A549 (cell line): ENCODE results near the gene MYOZ3. TPM values are rescaled to one million over a fixed set of nuclear protein-coding genes. Genes with fewer than 3 reads are reported as not detected.

ENCODE experiments used
- ATAC-seq, 2 experiments: fragments of 200-7000 bp in 1 of 2; fragments of >200 bp in 1 of 2; cut with Nextera tagmentation in 1 of 2; cut with Tn5 transposase in 1 of 2; 3 replicates each; pipeline versions ENCODE4 v1.8.0 to v1.9.1; 2018 to 2020; ENCODE audit warnings: mild to moderate bottlenecking in 1 of 2, moderate library complexity in 1 of 2
- CTCF ChIA-PET: fragments of 300-600 bp; sonication (Branson Sonifier 250); formaldehyde crosslinking; extraction: SDS; loops from one replicate; lab custom pipeline; 2021; ENCODE audit warnings: antibody characterized with exemption, inconsistent platforms; lab: Yijun Ruan, JAX
- POLR2A ChIA-PET: fragments of 350-600 bp; formaldehyde crosslinking; extraction: SDS; loops from one replicate; lab custom pipeline; 2021; ENCODE audit warnings: antibody characterized with exemption, inconsistent platforms; lab: Yijun Ruan, JAX
- DNase-seq, 2 experiments: peaks; one replicate each; pipeline versions ENCODE4 v3.0.0 to v3.0.0-alpha.2; 2011 to 2016; ENCODE audit warnings: low read depth in 1 of 2, low spot score in 1 of 2
- FAIRE-seq: peaks from 2 replicates; lab custom pipeline; 2011; peaks lifted over from hg19 to GRCh38; lab: Jason Lieb, UNC
- H3K27ac ChIP-seq, 2 experiments: fragments of >200 bp; sonication (Bioruptor Twin); formaldehyde crosslinking; 3 replicates each; pipeline ENCODE4 v1.5.1; 2016 to 2017
- H3K4me1 ChIP-seq: fragments of >200 bp; sonication (Bioruptor Twin); formaldehyde crosslinking; 3 replicates; pipeline ENCODE4 v1.6.1; 2016
- H3K4me2 ChIP-seq: fragments of >200 bp; sonication (Bioruptor Twin); formaldehyde crosslinking; 3 replicates; pipeline ENCODE4 v1.6.1; 2016
- H3K4me3 ChIP-seq: fragments of >200 bp; sonication (Bioruptor Twin); formaldehyde crosslinking; 3 replicates; pipeline ENCODE4 v1.5.1; 2016
- H3K9me3 ChIP-seq: fragments of >200 bp; sonication (Bioruptor Twin); formaldehyde crosslinking; 3 replicates; pipeline ENCODE4 v1.6.1; 2016
- BHLHE40 ChIP-seq: IDR thresholded peaks from 2 replicates; pipeline ENCODE4 v1.6.1; 2012; ENCODE audit warnings: low read depth, low read length, inconsistent platforms
- CBX2 ChIP-seq: fragments of 200-600 bp; sonication (generic); IDR thresholded peaks from 2 replicates; pipeline ENCODE4 v1.6.1; 2016; ENCODE audit warnings: low read depth, mild to moderate bottlenecking, borderline replicate concordance
- CBX8 ChIP-seq: fragments of 200-600 bp; sonication (generic); IDR thresholded peaks from 2 replicates; pipeline ENCODE4 v1.6.1; 2016
- E2F6 ChIP-seq: IDR thresholded peaks from 2 replicates; pipeline ENCODE4 v1.6.1; 2012; ENCODE audit warnings: low read depth, borderline replicate concordance
- EHF ChIP-seq: fragments of 250-450 bp; sonication (Bioruptor Pico); IDR thresholded peaks from 2 replicates; pipeline ENCODE4 v1.5.0; 2020; ENCODE audit warnings: mild to moderate bottlenecking
- EHMT2 ChIP-seq: fragments of 200-600 bp; sonication (generic); IDR thresholded peaks from 2 replicates; pipeline ENCODE4 v1.6.1; 2016; ENCODE audit warnings: antibody characterized with exemption, low read depth, mild to moderate bottlenecking, moderate library complexity
- EP300 ChIP-seq, 2 experiments: fragments of >200 bp; sonication (Bioruptor Twin); formaldehyde crosslinking; IDR thresholded peaks; 2 replicates in 1 of 2; 3 replicates in 1 of 2; pipeline ENCODE4 v1.6.1; 2016 to 2017
- ESRRA ChIP-seq: fragments of 150-350 bp; IDR thresholded peaks from 2 replicates; pipeline ENCODE4 v1.6.1; 2014; ENCODE audit warnings: mild to moderate bottlenecking, low read length, borderline replicate concordance
- FOSL2 ChIP-seq, 2 experiments: fragments of 450-650 bp in 1 of 2; fragments of >200 bp in 1 of 2; sonication (Bioruptor Twin) in 1 of 2; formaldehyde crosslinking; IDR thresholded peaks; 2 replicates each; pipeline versions ENCODE4 v1.5.0 to v1.6.1; 2016 to 2020; ENCODE audit warnings: mild to moderate bottlenecking in 1 of 2, moderate library complexity in 1 of 2
- HOXA7 ChIP-seq: fragments of 250-450 bp; sonication (Bioruptor Pico); IDR thresholded peaks from 2 replicates; pipeline ENCODE4 v1.5.0; 2020; ENCODE audit warnings: mild to moderate bottlenecking, moderate library complexity
- JUNB ChIP-seq: fragments of >200 bp; sonication (Bioruptor Twin); formaldehyde crosslinking; IDR thresholded peaks from 2 replicates; pipeline ENCODE4 v1.6.1; 2016
- MAFK ChIP-seq: fragments of 450-650 bp; IDR thresholded peaks from 2 replicates; pipeline ENCODE4 v1.6.1; 2014; ENCODE audit not compliant: partially characterized antibody
- MAX ChIP-seq: IDR thresholded peaks from 2 replicates; pipeline ENCODE4 v1.6.1; 2012
- MAZ ChIP-seq: fragments of 150-350 bp; IDR thresholded peaks from 2 replicates; pipeline ENCODE4 v1.6.1; 2014; ENCODE audit warnings: antibody characterized with exemption, low read depth, low read length, borderline replicate concordance
- NPAS2 ChIP-seq: fragments of 250-450 bp; sonication (Bioruptor Pico); IDR thresholded peaks from 2 replicates; pipeline ENCODE4 v1.8.0; 2022; ENCODE audit warnings: mild to moderate bottlenecking, moderate library complexity, borderline replicate concordance
- PBX3 ChIP-seq: IDR thresholded peaks from 2 replicates; pipeline ENCODE4 v1.6.1; 2012
- POLR2AphosphoS2 ChIP-seq: conservative IDR thresholded peaks from 2 replicates; pipeline ENCODE4 v1.6.1; 2012; ENCODE audit warnings: low read length, improper control_type of control experiment, inconsistent platforms
- RARB ChIP-seq: fragments of 250-450 bp; sonication (Bioruptor Pico); IDR thresholded peaks from 2 replicates; pipeline ENCODE4 v1.8.0; 2021; ENCODE audit warnings: mild to moderate bottlenecking, moderate library complexity
- RCOR1 ChIP-seq: fragments of 150-350 bp; IDR thresholded peaks from 2 replicates; pipeline ENCODE4 v1.6.1; 2014; ENCODE audit warnings: antibody characterized with exemption, low read length, low read depth
- RFX5 ChIP-seq: fragments of 450-650 bp; IDR thresholded peaks from 2 replicates; pipeline ENCODE4 v1.7.1; 2014; ENCODE audit warnings: antibody characterized with exemption, mild to moderate bottlenecking, moderate library complexity
- TFCP2L1 ChIP-seq: fragments of 250-450 bp; sonication (Bioruptor Pico); IDR thresholded peaks from 2 replicates; pipeline ENCODE4 v1.5.0; 2021; ENCODE audit warnings: mild to moderate bottlenecking
- TP53 ChIP-seq: fragments of 250-450 bp; sonication (Bioruptor Pico); IDR thresholded peaks from 2 replicates; pipeline ENCODE4 v1.5.0; 2021; ENCODE audit warnings: mild to moderate bottlenecking, moderate library complexity
- ZFP36 ChIP-seq: fragments of 450-650 bp; IDR thresholded peaks from 2 replicates; pipeline ENCODE4 v1.6.1; 2014; ENCODE audit warnings: borderline replicate concordance; ENCODE audit not compliant: partially characterized antibody
- ZNF302 ChIP-seq: fragments of 250-450 bp; sonication (Bioruptor Pico); IDR thresholded peaks from 2 replicates; pipeline ENCODE4 v1.9.0; 2021; ENCODE audit warnings: inconsistent platforms, mild to moderate bottlenecking, moderate library complexity
- ZSCAN20 ChIP-seq: fragments of 250-450 bp; sonication (Bioruptor Pico); IDR thresholded peaks from 2 replicates; pipeline ENCODE4 v1.8.0; 2022; ENCODE audit warnings: mild to moderate bottlenecking, moderate library complexity
- WGBS: methylation state at CpG from one replicate; pipeline ENCODE4 v1.1.6; 2017; ENCODE audit errors: missing lambda C conversion rate; 5-methylcytosine and 5-hydroxymethylcytosine counted together
- polyA minus RNA-seq: library from RNA; depleted of rRNA, polyadenylated mRNA; stranded (reverse); fragments of >200 nt; gene quantifications from 2 replicates; pipeline ENCODE4 v1.2.3, GENCODE V29; 2011; rRNA and poly(A)+ RNA removed
- polyA plus RNA-seq, 4 experiments: library from polyadenylated mRNA; depleted of rRNA in 3 of 4; stranded (reverse); fragments of >200 nt; fragmentation: RNase III in 1 of 4; extraction: RNeasy Plus Mini Kit Qiagen cat#74134 plus additional on column Dnase treatment in 1 of 4; gene quantifications; 2 replicates in 3 of 4; 3 replicates in 1 of 4; pipeline ENCODE4 v1.2.3, GENCODE V29; 2011 to 2017
- TF ChIP-seq, protein P1 (sequence below): fragments of >200 bp; sonication (Bioruptor Twin); formaldehyde crosslinking; IDR thresholded peaks from 3 replicates; pipeline ENCODE4 v1.5.1; 2016
- TF ChIP-seq, protein P2 (sequence below): fragments of 250-450 bp; sonication (Bioruptor Pico); IDR thresholded peaks from 2 replicates; pipeline ENCODE4 v1.5.0; 2021; ENCODE audit warnings: mild to moderate bottlenecking, moderate library complexity, borderline replicate concordance

The MYOZ3 gene
- polyA plus RNA-seq (2011; rRNA removed) (0.06 and 0.13 TPM in 2 replicates), polyA plus RNA-seq (2017; fragmentation: RNase III; extraction: RNeasy Plus Mini Kit Qiagen cat#74134 plus additional on column Dnase treatment) (0.07 to 0.12 TPM (median 0.09 TPM) in 3 replicates), polyA minus RNA-seq (0.04 TPM in 1 of 2 replicates, not detected in the other)
- polyA plus RNA-seq (2012; cell fraction: cytosol; rRNA removed): 0.06 and 0.07 TPM in 2 replicates
- 0.04 and 0.18 TPM in 2 replicates for polyA plus RNA-seq (2012; cell fraction: nucleus; rRNA removed)

DNA sequence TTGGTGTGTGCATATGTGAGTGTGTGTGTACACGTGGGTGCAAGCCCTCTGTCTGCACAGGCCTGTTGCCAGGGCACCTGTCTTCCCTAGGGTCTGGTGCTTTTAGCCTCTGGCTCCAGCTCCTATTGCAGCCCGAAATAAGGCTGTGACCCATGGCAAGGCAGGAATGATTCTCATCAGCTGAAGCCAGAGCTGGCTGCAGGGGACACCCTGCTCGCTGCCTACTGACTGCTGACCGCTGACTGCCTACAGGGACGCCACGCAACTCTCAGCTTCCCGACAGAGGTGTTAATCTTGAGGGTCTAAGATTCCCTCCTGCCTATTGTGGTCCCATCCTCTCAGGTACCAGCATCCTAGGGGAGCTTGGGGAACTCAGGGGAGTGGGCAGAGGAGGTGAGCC, at the start of gene MYOZ3:
TSS of gene MYOZ3 (plus strand) at position 166 of the 400 bp plus-strand sequence. CDS start 1,691 bp downstream, outside the sequence.
- TF ChIP-seq RCOR1 (no peak), EP300 (IDR thresholded peaks at IDR 0.05) (no peak), NPAS2 (CRISPR knock-in tag) (no peak), MAX (no peak), HOXA7 (CRISPR knock-in tag) (no peak), POLR2AphosphoS2 (no peak), TP53 (CRISPR knock-in tag) (no peak), ZSCAN20 (no peak), RFX5 (no peak), ESRRA (no peak)
- H3K4me1 ChIP-seq: peaks cover 20% of the 10 kb centered on the region
- ChIA-PET CTCF (interaction anchor here (0.6 to 11.2 kb wide), 9 partner anchors 10 to 201 kb away, joined by 3 to 143 read pairs (median 4); partner anchors contain the start of genes RBM22, SMIM3 and SYNPO), POLR2A (no interaction called here)
- H3K9me3 ChIP-seq: no peaks in the 10 kb centered on the region
- ATAC-seq: no peak
- H3K4me2 ChIP-seq: no peak within 1 kb of the TSS
- 70% methylated on average over 7 of the region's 7 CpGs for WGBS
- no peak for FAIRE-seq
- no peak within 1 kb of the TSS for H3K4me3 ChIP-seq
- H3K27ac ChIP-seq: 0 out of 6 replicates have a peak within 1 kb of the TSS, but pooled peaks of 1 of the 2 experiments have one; percentile 23
- DNase-seq: no peak

GRCh38 chr5:150612405-150612804, 48.6 kb upstream of the MYOZ3 start:
- Histone ChIP-seq H3K9me3 (no peaks in the 10 kb centered on the region), H3K4me3 (no peak overlapping the region), H3K4me2 (no peak overlapping the region)
- WGBS: 83% methylated on average over 4 of the region's 4 CpGs
- no peak for DNase-seq
- POLR2A ChIA-PET: no interaction called here
- no peak for FAIRE-seq
- TF ChIP-seq EHMT2 (no peak), ZSCAN20 (no peak), HOXA7 (CRISPR knock-in tag) (no peak), JUNB (no peak), MAZ (no peak), ESRRA (no peak), FOSL2 (IDR thresholded peaks at IDR 0.05) (no peak), FOSL2 (CRISPR knock-in tag; IDR thresholded peaks at IDR 0.05) (no peak), E2F6 (no peak), TP53 (CRISPR knock-in tag) (no peak), NPAS2 (CRISPR knock-in tag) (no peak), RARB (CRISPR knock-in tag) (no peak), BHLHE40 (no peak), CBX8 (no peak), CBX2 (no peak), ZFP36 (no peak), EP300 (IDR thresholded peaks at IDR 0.05) (no peak), MAFK (no peak)
- TF ChIP-seq, all 56 proteins: peak for 0
- no peak for ATAC-seq
- peaks cover 14% of the 10 kb centered on the region; the same call in 2 of the 3 replicates for H3K4me1 ChIP-seq
- no peak overlapping the region for H3K27ac ChIP-seq
- CTCF ChIA-PET: interaction anchor here (0.6 to 1.6 kb wide), 3 partner anchors 9 to 90 kb away, joined by 3 read pairs; no protein-coding TSS in a partner anchor

DNA sequence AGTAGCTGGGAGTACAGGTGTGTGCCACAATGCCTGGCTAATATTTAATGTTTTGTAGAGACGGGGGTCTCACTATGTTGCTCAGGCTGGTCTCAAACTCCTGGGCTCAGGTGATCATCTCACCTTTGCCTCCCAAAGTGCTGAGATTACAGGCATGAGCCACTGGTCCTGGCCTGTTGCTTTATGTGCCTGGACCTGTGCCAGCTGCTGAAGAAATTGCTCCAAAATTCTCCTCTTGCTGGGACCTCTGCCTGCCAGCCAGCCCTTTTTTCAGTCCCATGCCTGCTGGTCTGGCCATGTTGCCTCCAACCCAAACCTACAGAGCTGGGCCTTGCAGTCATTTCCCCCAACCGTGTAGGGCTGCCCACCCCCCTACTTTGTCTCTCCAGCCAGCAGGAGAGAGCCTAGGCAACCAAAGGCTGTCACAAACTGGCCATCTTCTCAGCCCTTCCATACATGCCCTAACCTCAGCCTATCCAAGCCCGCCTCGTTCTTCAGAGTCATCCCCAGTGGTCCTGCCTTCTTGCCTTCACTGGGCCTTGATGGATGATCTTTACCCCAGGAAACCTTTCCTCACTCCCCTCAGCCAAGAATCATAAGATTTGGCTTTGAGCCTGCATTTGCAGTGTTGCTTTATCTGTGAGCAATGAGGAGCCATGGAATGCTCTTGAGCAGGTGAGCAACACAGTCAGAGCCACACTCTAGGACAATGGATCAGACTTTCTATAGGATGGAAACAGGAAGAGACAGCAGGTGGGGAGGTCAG, 48.0 kb upstream of the MYOZ3 start:
- H3K4me3 ChIP-seq: no peak overlapping the region
- H3K4me2 ChIP-seq: no peak overlapping the region
- H3K27ac ChIP-seq: no peak overlapping the region
- ChIA-PET POLR2A (no interaction called here), CTCF (interaction anchor here (0.8 to 1.6 kb wide), 2 partner anchors 10 to 90 kb away, joined by 3 read pairs; no protein-coding TSS in a partner anchor)
- WGBS: 80% methylated on average over 4 of the region's 4 CpGs
- H3K4me1 ChIP-seq: peaks cover 14% of the 10 kb centered on the region; the same call in 2 of the 3 replicates
- no peaks in the 10 kb centered on the region for H3K9me3 ChIP-seq
- no peak for DNase-seq
- ATAC-seq: no peak
- no peak for FAIRE-seq
- TF ChIP-seq, protein P1, sequence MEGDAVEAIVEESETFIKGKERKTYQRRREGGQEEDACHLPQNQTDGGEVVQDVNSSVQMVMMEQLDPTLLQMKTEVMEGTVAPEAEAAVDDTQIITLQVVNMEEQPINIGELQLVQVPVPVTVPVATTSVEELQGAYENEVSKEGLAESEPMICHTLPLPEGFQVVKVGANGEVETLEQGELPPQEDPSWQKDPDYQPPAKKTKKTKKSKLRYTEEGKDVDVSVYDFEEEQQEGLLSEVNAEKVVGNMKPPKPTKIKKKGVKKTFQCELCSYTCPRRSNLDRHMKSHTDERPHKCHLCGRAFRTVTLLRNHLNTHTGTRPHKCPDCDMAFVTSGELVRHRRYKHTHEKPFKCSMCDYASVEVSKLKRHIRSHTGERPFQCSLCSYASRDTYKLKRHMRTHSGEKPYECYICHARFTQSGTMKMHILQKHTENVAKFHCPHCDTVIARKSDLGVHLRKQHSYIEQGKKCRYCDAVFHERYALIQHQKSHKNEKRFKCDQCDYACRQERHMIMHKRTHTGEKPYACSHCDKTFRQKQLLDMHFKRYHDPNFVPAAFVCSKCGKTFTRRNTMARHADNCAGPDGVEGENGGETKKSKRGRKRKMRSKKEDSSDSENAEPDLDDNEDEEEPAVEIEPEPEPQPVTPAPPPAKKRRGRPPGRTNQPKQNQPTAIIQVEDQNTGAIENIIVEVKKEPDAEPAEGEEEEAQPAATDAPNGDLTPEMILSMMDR: no peak
- TF ChIP-seq TFCP2L1 (CRISPR knock-in tag) (no peak), PBX3 (no peak), CBX2 (no peak), EHMT2 (no peak), ZNF302 (CRISPR knock-in tag) (no peak), EHF (CRISPR knock-in tag) (no peak)
- TF ChIP-seq, protein P2, sequence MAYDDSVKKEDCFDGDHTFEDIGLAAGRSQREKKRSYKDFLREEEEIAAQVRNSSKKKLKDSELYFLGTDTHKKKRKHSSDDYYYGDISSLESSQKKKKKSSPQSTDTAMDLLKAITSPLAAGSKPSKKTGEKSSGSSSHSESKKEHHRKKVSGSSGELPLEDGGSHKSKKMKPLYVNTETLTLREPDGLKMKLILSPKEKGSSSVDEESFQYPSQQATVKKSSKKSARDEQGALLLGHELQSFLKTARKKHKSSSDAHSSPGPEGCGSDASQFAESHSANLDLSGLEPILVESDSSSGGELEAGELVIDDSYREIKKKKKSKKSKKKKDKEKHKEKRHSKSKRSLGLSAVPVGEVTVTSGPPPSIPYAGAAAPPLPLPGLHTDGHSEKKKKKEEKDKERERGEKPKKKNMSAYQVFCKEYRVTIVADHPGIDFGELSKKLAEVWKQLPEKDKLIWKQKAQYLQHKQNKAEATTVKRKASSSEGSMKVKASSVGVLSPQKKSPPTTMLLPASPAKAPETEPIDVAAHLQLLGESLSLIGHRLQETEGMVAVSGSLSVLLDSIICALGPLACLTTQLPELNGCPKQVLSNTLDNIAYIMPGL (CRISPR knock-in tag): no peak
